ENCODE measurements around the gene KRT9. TPM values are rescaled to one million over a fixed set of nuclear protein-coding genes. Genes with fewer than 3 reads are reported as not detected.
"Not testable (repeated sequence)": the region's sequence is repeated elsewhere in the genome, so short reads cannot be mapped to it uniquely, and the experiment has no call there.

The KRT9 gene
- 1 to 10 TPM in 1 of 8 experiments, under 1 TPM in 6, not detected in 1; 0.11 to 1.5 (median 0.46) TPM for total RNA-seq

DNA sequence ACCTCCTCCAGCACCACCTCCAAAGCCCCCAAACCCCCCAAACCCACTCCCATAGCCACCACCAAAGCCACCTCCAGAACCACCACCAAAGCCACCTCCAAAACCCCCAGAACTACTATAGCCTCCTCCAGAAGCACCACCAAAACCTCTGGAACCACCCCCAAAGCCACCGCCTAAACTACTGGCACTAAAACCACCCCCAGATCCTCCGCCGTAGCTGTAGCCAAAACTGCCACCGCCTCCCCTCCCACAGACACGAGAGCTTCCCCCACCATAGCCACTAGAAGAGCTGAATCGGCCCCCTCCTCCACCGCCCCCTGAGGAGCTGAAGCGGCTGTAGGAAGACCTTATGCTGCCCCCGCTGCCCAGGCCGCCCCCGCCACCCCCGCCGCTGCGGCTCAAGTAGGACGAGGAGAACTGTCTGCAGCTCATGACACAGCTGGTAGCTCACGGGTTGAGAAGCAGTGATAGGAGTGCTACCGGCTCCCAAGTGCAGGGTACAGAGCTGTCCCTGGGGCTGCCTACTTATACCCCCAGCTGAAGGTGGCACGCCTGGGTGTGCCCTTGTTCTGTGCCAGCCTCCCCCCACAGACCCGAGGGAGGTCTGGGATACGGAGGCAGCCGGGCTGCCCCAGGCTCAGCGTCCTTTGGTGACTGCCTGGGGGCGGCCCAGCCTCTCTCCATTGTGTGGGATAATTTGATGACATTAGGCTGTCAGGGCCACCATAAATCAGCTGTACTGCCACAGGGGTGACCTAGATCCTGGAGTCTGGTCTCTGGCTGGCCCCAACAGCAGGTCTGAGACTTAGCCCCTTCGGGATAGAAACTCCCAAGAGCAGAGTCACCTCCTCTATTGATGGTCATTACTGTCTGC, at the start of gene KRT9:
TSS of gene KRT9 (minus strand) at position 499 of the 874 bp plus-strand sequence. CDS start at position 432, 67 bp downstream.
- WGBS, 10 experiments: 0 to 50% methylated on average over 1 to 4 of the region's 24 CpGs; no CpG with 5 or more reads in 8 of the 10 experiments
- H3K4me3 ChIP-seq: no peak within 1 kb of the TSS
- in situ Hi-C loops (cut with MboI; ENCODE audit: low pct_unique_long_range_greater_than_20kb in 2 of 9, low sequenced_read_pairs in 9 of 9, unreplicated experiment in 9 of 9): loop anchor here in 2 of 9 experiments (25.0 kb wide), 2 partner anchors 91 to 659 kb away; no protein-coding TSS in a partner anchor
- H3K27ac ChIP-seq: peak within 1 kb of the TSS in 1 of 2 donors; percentile 23
- peaks cover 13 to 14% of the 10 kb centered on the region in 2 donors for H3K4me1 ChIP-seq (replicated peaks in 1 of 2)
- ATAC-seq (replicated peaks in 6 of 8): peak in 4 of 8 experiments; percentile 49 to 96 (median 92)

DNA sequence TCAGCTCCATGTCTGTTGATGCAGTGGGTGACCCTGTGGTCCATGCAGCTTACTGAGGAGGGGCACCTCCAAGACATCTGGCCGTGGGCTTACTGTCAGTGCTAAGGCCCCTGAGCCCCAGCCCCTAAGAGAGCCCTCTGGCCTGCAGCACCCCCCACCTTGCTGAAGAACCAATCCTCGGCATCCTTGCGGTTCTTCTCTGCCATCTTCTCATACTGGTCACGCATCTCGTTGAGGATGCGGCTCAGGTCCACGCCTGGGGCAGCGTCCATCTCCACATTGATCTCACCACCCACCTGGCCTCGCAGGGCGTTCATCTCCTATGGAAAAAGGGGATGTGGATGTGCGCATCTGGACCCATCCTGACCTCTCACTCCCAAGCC, 49.6 kb upstream of the KRT9 start:
- 97% methylated on average over 7 of the region's 11 CpGs; no CpG with 5 or more reads in 9 of the 10 experiments for WGBS, 10 experiments

DNA sequence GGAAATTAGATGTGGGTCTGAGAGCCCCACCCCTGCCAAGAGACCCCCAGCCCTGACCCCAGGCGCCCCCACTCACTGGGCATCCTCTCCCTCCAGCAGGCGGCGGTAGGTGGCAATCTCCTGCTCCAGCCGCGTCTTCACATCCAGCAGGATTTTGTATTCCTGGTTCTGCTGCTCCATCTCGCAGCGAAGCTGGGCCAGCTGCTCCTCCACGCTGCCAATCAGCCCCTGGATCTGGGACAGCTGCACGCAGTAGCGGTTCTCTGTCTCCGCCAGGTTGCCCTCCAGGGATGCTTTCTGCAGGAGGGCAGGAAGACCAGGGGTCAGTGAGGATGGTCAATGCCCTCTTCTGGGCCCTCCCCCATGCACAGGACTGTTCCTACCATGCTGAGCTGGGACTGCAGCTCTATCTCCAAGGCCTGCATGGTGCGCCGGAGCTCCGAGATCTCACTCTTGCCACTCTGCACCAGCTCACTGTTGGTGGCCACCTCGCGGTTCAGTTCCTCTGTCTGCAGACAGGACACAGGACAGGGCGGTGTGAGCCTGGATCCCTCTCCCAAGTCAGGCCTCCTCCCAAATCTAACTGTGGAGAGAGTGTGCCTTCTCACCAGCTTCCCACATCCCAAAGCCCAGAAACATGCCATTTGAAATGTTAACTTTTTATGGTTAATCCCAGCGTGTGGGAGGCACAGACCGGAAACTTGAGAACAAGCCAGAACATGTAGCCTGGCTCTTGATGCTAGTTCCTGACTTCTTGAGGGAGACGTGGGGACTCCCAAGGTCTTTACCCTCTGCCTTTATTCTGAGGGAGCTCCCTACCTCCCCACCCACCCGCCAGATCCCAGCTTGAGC, 49.0 kb upstream of the KRT9 start:
- in situ Hi-C loops (cut with MboI; ENCODE audit: low pct_unique_long_range_greater_than_20kb in 2 of 9, low sequenced_read_pairs in 9 of 9, unreplicated experiment in 9 of 9): no loop called here
- Histone ChIP-seq H3K27ac (no peak overlapping the region), H3K4me3 (no peak overlapping the region), H3K4me1 (replicated peaks in 1 of 2) (no peaks in the 10 kb centered on the region)
- no peak for ATAC-seq (replicated peaks in 6 of 8)
- 40 to 97% (median 88%) methylated on average over 1 to 8 of the region's 21 CpGs; no CpG with 5 or more reads in 3 of the 10 experiments for WGBS, 10 experiments

More for the DNA sequence above, 49.6 kb upstream of the KRT9 start:
- H3K4me3 ChIP-seq; H3K4me1 ChIP-seq (replicated peaks in 1 of 2); ATAC-seq (replicated peaks in 6 of 8); in situ Hi-C loops (cut with MboI; ENCODE audit: low pct_unique_long_range_greater_than_20kb in 2 of 9, low sequenced_read_pairs in 9 of 9, unreplicated experiment in 9 of 9); H3K27ac ChIP-seq: not testable (repeated sequence)

- ATAC-seq (replicated peaks in 6 of 8); H3K4me3 ChIP-seq; in situ Hi-C loops (cut with MboI; ENCODE audit: low pct_unique_long_range_greater_than_20kb in 2 of 9, low sequenced_read_pairs in 9 of 9, unreplicated experiment in 9 of 9); H3K4me1 ChIP-seq (replicated peaks in 1 of 2); H3K27ac ChIP-seq: not testable (repeated sequence)
- WGBS, 10 experiments: 60 to 80% (median 75%) methylated on average over 1 to 3 of the region's 6 CpGs; no CpG with 5 or more reads in 3 of the 10 experiments
Measured at GRCh38 chr17:41619927-41620582, 48.2 kb upstream of the KRT9 start.

DNA sequence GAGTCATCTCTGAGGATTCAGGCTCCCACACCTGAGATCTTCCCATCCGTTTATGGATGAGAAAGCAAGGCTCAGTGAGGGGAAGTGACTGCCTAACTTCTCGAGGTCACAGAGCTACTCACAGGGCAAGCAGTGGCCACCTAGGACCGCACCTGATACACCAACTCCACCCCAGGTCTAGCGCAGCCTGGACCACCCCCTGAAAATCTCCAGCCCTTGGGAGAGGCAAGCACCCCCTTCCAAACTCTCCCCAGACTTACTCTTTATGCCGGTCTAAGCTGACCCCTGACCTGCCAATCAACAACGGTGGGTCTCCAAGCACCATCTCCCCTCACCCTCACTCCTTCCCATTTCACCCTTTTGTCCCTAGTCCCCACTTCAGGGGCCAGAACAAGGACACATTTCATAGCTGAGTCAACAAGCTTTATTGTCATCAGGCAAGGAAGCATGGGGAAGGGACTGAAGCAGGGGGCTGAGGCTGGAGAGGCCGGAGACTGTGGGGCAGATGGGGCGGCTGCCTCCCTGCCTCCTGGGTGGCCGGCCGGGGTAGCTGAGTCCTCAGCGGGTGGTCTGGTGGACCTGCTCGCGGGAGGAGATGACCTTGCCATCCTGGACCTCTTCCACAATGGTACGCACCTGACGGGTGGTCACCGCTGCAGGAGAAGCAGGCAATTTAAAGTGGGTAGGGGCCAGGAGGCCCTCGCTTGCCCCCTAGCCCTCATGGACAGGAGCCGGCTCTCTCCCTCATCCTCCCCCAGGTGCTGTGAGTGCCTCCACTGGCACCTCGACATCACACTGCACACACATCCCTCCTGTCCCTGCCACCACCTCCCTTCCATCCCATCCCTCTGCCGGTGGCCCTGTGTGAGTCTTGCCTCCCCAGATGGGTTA, 47.4 kb upstream of the KRT9 start:
- Histone ChIP-seq H3K4me3 (no peak overlapping the region), H3K27ac (no peak overlapping the region), H3K4me1 (replicated peaks in 1 of 2) (no peaks in the 10 kb centered on the region)
- ATAC-seq (replicated peaks in 6 of 8): no peak
- in situ Hi-C loops (cut with MboI; ENCODE audit: low pct_unique_long_range_greater_than_20kb in 2 of 9, low sequenced_read_pairs in 9 of 9, unreplicated experiment in 9 of 9): no loop called here
- 67 to 83% (median 72%) methylated on average over 1 to 6 of the region's 20 CpGs; no CpG with 5 or more reads in 6 of the 10 experiments for WGBS, 10 experiments

- Histone ChIP-seq H3K27ac (no peak overlapping the region), H3K4me1 (replicated peaks in 1 of 2) (no peaks in the 10 kb centered on the region), H3K4me3 (no peak overlapping the region)
- 60% methylated on average over 2 of the region's 13 CpGs; no CpG with 5 or more reads in 9 of the 10 experiments for WGBS, 10 experiments
- in situ Hi-C loops (cut with MboI; ENCODE audit: low pct_unique_long_range_greater_than_20kb in 2 of 9, low sequenced_read_pairs in 9 of 9, unreplicated experiment in 9 of 9): no loop called here
- ATAC-seq (replicated peaks in 6 of 8): peak in 1 of 8 experiments; percentile 24
Measured at GRCh38 chr17:41618341-41619035, 46.6 kb upstream of the KRT9 start.

- in situ Hi-C loops (cut with MboI; ENCODE audit: low pct_unique_long_range_greater_than_20kb in 2 of 9, low sequenced_read_pairs in 9 of 9, unreplicated experiment in 9 of 9): no loop called here
- ATAC-seq (replicated peaks in 6 of 8): peak in 5 of 8 experiments; percentile 25 to 52 (median 27)
- H3K27ac ChIP-seq: no peak overlapping the region
- WGBS, 10 experiments: 50 to 100% (median 55%) methylated on average over 1 to 2 of the region's 11 CpGs; no CpG with 5 or more reads in 7 of the 10 experiments
- H3K4me3 ChIP-seq: no peak overlapping the region
- no peaks in the 10 kb centered on the region for H3K4me1 ChIP-seq (replicated peaks in 1 of 2)
Measured at GRCh38 chr17:41617698-41618097, 45.8 kb upstream of the KRT9 start.

GRCh38 chr17:41617136-41617535, 45.3 kb upstream of the KRT9 start:
- in situ Hi-C loops (cut with MboI; ENCODE audit: low pct_unique_long_range_greater_than_20kb in 2 of 9, low sequenced_read_pairs in 9 of 9, unreplicated experiment in 9 of 9): no loop called here
- H3K27ac ChIP-seq: no peak overlapping the region
- no peak for ATAC-seq (replicated peaks in 6 of 8)
- 100% methylated on average over 1 of the region's 3 CpGs; no CpG with 5 or more reads in 9 of the 10 experiments for WGBS, 10 experiments
- H3K4me3 ChIP-seq: no peak overlapping the region
- H3K4me1 ChIP-seq (replicated peaks in 1 of 2): no peaks in the 10 kb centered on the region

DNA sequence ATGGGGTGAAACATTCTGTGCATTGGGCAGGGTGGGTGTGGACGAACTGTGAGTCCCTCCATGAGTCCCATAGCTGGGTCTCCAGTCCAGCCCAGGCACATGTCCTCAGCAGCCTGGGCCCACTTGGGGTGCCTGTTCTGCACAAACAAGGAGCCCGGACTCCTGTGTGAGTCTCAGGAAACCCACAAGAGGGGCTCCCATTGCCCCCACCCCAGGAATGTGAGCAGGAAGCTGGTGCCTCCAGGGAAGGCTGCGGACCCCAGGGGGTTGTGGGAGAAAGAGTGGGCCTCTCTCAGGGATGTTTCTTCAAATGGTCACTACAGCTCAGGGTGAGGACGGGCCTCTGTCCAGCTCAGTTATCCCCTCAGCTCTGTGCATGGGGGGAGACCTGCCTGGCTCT, 44.6 kb upstream of the KRT9 start:
- H3K4me1 ChIP-seq (replicated peaks in 1 of 2); ATAC-seq (replicated peaks in 6 of 8); in situ Hi-C loops (cut with MboI; ENCODE audit: low pct_unique_long_range_greater_than_20kb in 2 of 9, low sequenced_read_pairs in 9 of 9, unreplicated experiment in 9 of 9); H3K4me3 ChIP-seq; H3K27ac ChIP-seq: not testable (repeated sequence)
- 38 to 80% methylated on average over 1 of the region's 4 CpGs; no CpG with 5 or more reads in 8 of the 10 experiments for WGBS, 10 experiments

- no peak for ATAC-seq (replicated peaks in 6 of 8)
- in situ Hi-C loops (cut with MboI; ENCODE audit: low pct_unique_long_range_greater_than_20kb in 2 of 9, low sequenced_read_pairs in 9 of 9, unreplicated experiment in 9 of 9): no loop called here
- Histone ChIP-seq H3K27ac (no peak overlapping the region), H3K4me1 (replicated peaks in 1 of 2) (no peaks in the 10 kb centered on the region), H3K4me3 (no peak overlapping the region)
- WGBS, 10 experiments: 64 to 83% methylated on average over 1 to 4 of the region's 7 CpGs; no CpG with 5 or more reads in 8 of the 10 experiments
Measured at GRCh38 chr17:41615454-41615853, 43.6 kb upstream of the KRT9 start.

- in situ Hi-C loops (cut with MboI; ENCODE audit: low pct_unique_long_range_greater_than_20kb in 2 of 9, low sequenced_read_pairs in 9 of 9, unreplicated experiment in 9 of 9); ATAC-seq (replicated peaks in 6 of 8); H3K27ac ChIP-seq; H3K4me1 ChIP-seq (replicated peaks in 1 of 2); H3K4me3 ChIP-seq: not testable (repeated sequence)
- WGBS, 10 experiments: 16 to 86% (median 75%) methylated on average over 1 to 3 of the region's 9 CpGs; no CpG with 5 or more reads in 6 of the 10 experiments
Measured at GRCh38 chr17:41614767-41615166, 42.9 kb upstream of the KRT9 start.

Data from motor neuron (in vitro differentiated cells).